ENCODE results near the gene AUTS2.

The AUTS2 gene

GRCh38 chr7:69723663-69724062, 125.4 kb downstream of the AUTS2 start:
- no peak for DNase-seq (ENCODE audit: low read depth)

GRCh38 chr7:69728304-69728703, 130.0 kb downstream of the AUTS2 start:
- no peak for DNase-seq (ENCODE audit: low read depth)

- DNase-seq (ENCODE audit: low read depth), result no peak
Observed at GRCh38 chr7:69732203-69732602, 133.9 kb downstream of the AUTS2 start.

GRCh38 chr7:69735582-69735981, 137.3 kb downstream of the AUTS2 start:
- DNase-seq (ENCODE audit: low read depth), result no peak

- DNase-seq (ENCODE audit: low read depth), result no peak
Observed at GRCh38 chr7:69736126-69736810, 138.0 kb downstream of the AUTS2 start.

GRCh38 chr7:69738396-69738951, 140.2 kb downstream of the AUTS2 start:
- no peak for DNase-seq (ENCODE audit: low read depth)

GRCh38 chr7:69739190-69739589, 140.9 kb downstream of the AUTS2 start:
- DNase-seq (ENCODE audit: low read depth), result no peak

GRCh38 chr7:69739931-69740431, 141.7 kb downstream of the AUTS2 start:
- DNase-seq (ENCODE audit: low read depth), result no peak

GRCh38 chr7:69742237-69742636, 144.0 kb downstream of the AUTS2 start:
- no peak for DNase-seq (ENCODE audit: low read depth)

- DNase-seq (ENCODE audit: low read depth), result no peak
Observed at GRCh38 chr7:69743436-69743835, 145.2 kb downstream of the AUTS2 start.

- DNase-seq (ENCODE audit: low read depth), result no peak
Observed at GRCh38 chr7:69744026-69744425, 145.8 kb downstream of the AUTS2 start.

GRCh38 chr7:69746383-69746782, 148.1 kb downstream of the AUTS2 start:
- no peak for DNase-seq (ENCODE audit: low read depth)

- no peak for DNase-seq (ENCODE audit: low read depth)
Observed at GRCh38 chr7:69747144-69747543, 148.9 kb downstream of the AUTS2 start.

- DNase-seq (ENCODE audit: low read depth), result no peak
Observed at GRCh38 chr7:69748530-69748929, 150.3 kb downstream of the AUTS2 start.

- DNase-seq (ENCODE audit: low read depth), result no peak
Observed at GRCh38 chr7:69749372-69749979, 151.2 kb downstream of the AUTS2 start.

GRCh38 chr7:69749994-69750393, 151.7 kb downstream of the AUTS2 start:
- DNase-seq (ENCODE audit: low read depth), result no peak

- DNase-seq (ENCODE audit: low read depth), result no peak
Observed at GRCh38 chr7:69751026-69751425, 152.8 kb downstream of the AUTS2 start.

GRCh38 chr7:69753981-69754380, 155.7 kb downstream of the AUTS2 start:
- no peak for DNase-seq (ENCODE audit: low read depth)

- no peak for DNase-seq (ENCODE audit: low read depth)
Observed at GRCh38 chr7:69754476-69754875, 156.2 kb downstream of the AUTS2 start.

- DNase-seq (ENCODE audit: low read depth), result no peak
Observed at GRCh38 chr7:69756235-69756634, 158.0 kb downstream of the AUTS2 start.

GRCh38 chr7:69757528-69757927, 159.3 kb downstream of the AUTS2 start:
- no peak for DNase-seq (ENCODE audit: low read depth)

- no peak for DNase-seq (ENCODE audit: low read depth)
Observed at GRCh38 chr7:69757981-69758430, 159.7 kb downstream of the AUTS2 start.

GRCh38 chr7:69759373-69759772, 161.1 kb downstream of the AUTS2 start:
- DNase-seq (ENCODE audit: low read depth), result no peak
